Glutamatergic neuron (in vitro differentiated cells): ENCODE data around the gene PEAK1. TPM values are rescaled to one million over a fixed set of nuclear protein-coding genes. Genes with fewer than 3 reads are reported as not detected.

ENCODE experiments used
- DNase-seq: peaks from one replicate; pipeline ENCODE4 v3.0.0; 2022
- H3K27ac Mint-ChIP-seq: one replicate; pipeline ENCODE4 v1.8.0; 2020; ENCODE audit warnings: mild to moderate bottlenecking, mixed read lengths, inconsistent platforms; ENCODE audit not compliant: unreplicated experiment
- H3K27me3 Mint-ChIP-seq: one replicate; pipeline ENCODE4 v1.8.0; 2020; ENCODE audit warnings: mild to moderate bottlenecking, moderate library complexity, mixed read lengths, inconsistent platforms; ENCODE audit not compliant: unreplicated experiment
- H3K36me3 Mint-ChIP-seq: one replicate; pipeline ENCODE4 v1.8.0; 2020; ENCODE audit warnings: mild to moderate bottlenecking, mixed read lengths, inconsistent platforms; ENCODE audit not compliant: unreplicated experiment
- H3K4me1 Mint-ChIP-seq: one replicate; pipeline ENCODE4 v1.8.0; 2020; ENCODE audit warnings: mild to moderate bottlenecking, low read depth, mixed read lengths, inconsistent platforms; ENCODE audit not compliant: unreplicated experiment
- H3K4me3 Mint-ChIP-seq: one replicate; pipeline ENCODE4 v1.8.0; 2020; ENCODE audit warnings: mild to moderate bottlenecking, mixed read lengths, inconsistent platforms; ENCODE audit not compliant: unreplicated experiment
- H3K9me3 Mint-ChIP-seq: one replicate; pipeline ENCODE4 v1.8.0; 2020; ENCODE audit warnings: mild to moderate bottlenecking, moderate library complexity, mixed read lengths, inconsistent platforms; ENCODE audit not compliant: unreplicated experiment
- CTCF ChIP-seq: fragments of 200-600 bp; sonication (generic); IDR thresholded peaks from one replicate; pipeline ENCODE4 v1.5.0; 2021; ENCODE audit not compliant: partially characterized antibody, unreplicated experiment
- total RNA-seq: library from RNA; stranded (reverse); fragmentation: NEBNext Ultra II Directional; extraction: Animal tissue kit (Norgen Biotek cat#: 25700); gene quantifications from one replicate; pipeline ENCODE4 v1.2.1, GENCODE V29; 2021; ENCODE audit not compliant: unreplicated experiment

PEAK1 gene
- total RNA-seq, 1 donor from 2014 or later = 110 TPM

GRCh38 chr15:77119446-77119845 is 300.5 kb downstream of the PEAK1 start:
- Mint-ChIP-seq H3K4me1 (peaks cover 17% of the 10 kb centered on the region), H3K27ac (no peak overlapping the region), H3K36me3 (no peaks in the 10 kb centered on the region), H3K4me3 (no peak overlapping the region), H3K9me3 (no peaks in the 10 kb centered on the region), H3K27me3 (peaks cover 3% of the 10 kb centered on the region)
- TF ChIP-seq CTCF = no peak
- DNase-seq = no peak

DNA sequence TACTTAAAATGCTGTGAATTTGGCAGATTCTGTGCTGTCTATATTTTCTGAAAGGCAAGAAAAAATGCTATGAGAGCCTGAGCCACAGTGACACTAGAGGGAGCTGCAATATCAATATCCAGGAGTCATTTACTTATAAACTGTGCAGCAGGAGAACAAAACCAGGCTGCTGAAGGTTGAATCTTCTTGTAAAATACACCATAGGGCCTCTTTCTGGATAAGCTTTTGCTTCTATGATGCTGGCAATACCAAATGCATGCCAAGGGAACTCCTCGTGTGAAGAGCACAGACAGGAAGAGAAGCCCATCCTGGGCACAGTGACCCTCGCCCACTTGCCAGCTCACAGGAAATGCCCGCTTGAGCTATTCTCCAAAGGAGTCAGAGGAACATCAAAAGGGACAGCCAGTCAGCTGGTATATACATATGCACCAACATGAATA is 301.0 kb downstream of the PEAK1 start:
- no peak for DNase-seq
- Mint-ChIP-seq H3K9me3 (peaks cover 1% of the 10 kb centered on the region), H3K27ac (no peak overlapping the region), H3K4me3 (no peak overlapping the region), H3K4me1 (peaks cover 17% of the 10 kb centered on the region), H3K27me3 (peaks cover 6% of the 10 kb centered on the region), H3K36me3 (peaks cover 2% of the 10 kb centered on the region)
- TF ChIP-seq CTCF = peak; percentile 57

DNA sequence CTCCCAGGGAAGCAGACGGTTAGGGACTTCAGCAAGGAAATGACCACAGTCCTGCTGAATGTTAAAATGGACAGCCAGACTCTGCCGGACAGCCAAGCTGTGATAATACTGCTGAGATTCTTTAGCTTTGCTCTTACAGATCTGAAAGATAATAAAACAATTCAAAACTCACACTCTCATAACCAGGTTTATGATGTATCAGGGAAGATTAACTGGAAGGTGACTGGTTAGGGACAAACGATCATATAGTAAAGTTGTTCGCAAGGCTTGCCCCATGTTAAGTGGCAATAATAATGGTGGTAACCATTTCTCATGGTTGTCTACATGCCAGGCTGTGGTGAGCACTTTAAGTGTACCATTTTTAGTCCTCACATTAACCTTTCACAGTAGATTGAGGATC is 304.7 kb downstream of the PEAK1 start:
- no peak for DNase-seq
- H3K4me3 Mint-ChIP-seq = no peak overlapping the region
- no peak overlapping the region for H3K27ac Mint-ChIP-seq
- peaks cover 4% of the 10 kb centered on the region for H3K27me3 Mint-ChIP-seq
- H3K9me3 Mint-ChIP-seq = peaks cover 1% of the 10 kb centered on the region
- H3K4me1 Mint-ChIP-seq = peaks cover 13% of the 10 kb centered on the region
- TF ChIP-seq CTCF = no peak
- H3K36me3 Mint-ChIP-seq = peaks cover 6% of the 10 kb centered on the region

- peaks cover 12% of the 10 kb centered on the region for H3K4me1 Mint-ChIP-seq
Measured at GRCh38 chr15:77112838-77113504, 306.9 kb downstream of the PEAK1 start.

More at GRCh38 chr15:77112838-77113504, 306.9 kb downstream of the PEAK1 start:
- no peak for DNase-seq
- H3K27ac Mint-ChIP-seq = no peak overlapping the region
- H3K36me3 Mint-ChIP-seq = peaks cover 6% of the 10 kb centered on the region
- peaks cover 1% of the 10 kb centered on the region for H3K9me3 Mint-ChIP-seq
- peaks cover 3% of the 10 kb centered on the region for H3K27me3 Mint-ChIP-seq
- no peak for TF ChIP-seq CTCF
- H3K4me3 Mint-ChIP-seq = no peak overlapping the region
